Measurements from ENCODE around the gene SCARF1.
"Not testable (repeated sequence)": the region's sequence is repeated elsewhere in the genome, so short reads cannot be mapped to it uniquely, and the experiment has no call there.

SCARF1 gene

GRCh38 chr17:1658100-1658499, 12.6 kb upstream of the SCARF1 start:
- no peak for TF ChIP-seq L3MBTL2 (conservative IDR thresholded peaks at IDR 0.05)
- TF ChIP-seq HDGF (IDR thresholded peaks at IDR 0.05; ENCODE audit: borderline replicate concordance) = no peak
- ChIA-PET POLR2A (interaction anchor here (0.6 kb wide), 1 partner anchor 9 kb away, joined by 3 read pairs; the partner anchor contains the start of gene RILP), CTCF (interaction anchor here (1.0 kb wide), 1 partner anchor 9 kb away, joined by 3 read pairs; the partner anchor contains the start of gene RILP)
- DNase-seq (ENCODE audit: extremely low spot score) = no peak

GRCh38 chr17:1653735-1654134, 8.2 kb upstream of the SCARF1 start:
- no peak for TF ChIP-seq ELF4 (IDR thresholded peaks at IDR 0.05)
- TF ChIP-seq PKNOX1 (IDR thresholded peaks at IDR 0.05) = no peak
- TF ChIP-seq ARNT (IDR thresholded peaks at IDR 0.05) = no peak
- no peak for TF ChIP-seq FOXK2 (IDR thresholded peaks at IDR 0.05)
- no peak for TF ChIP-seq L3MBTL2 (conservative IDR thresholded peaks at IDR 0.05)
- TF ChIP-seq FOXA1 (IDR thresholded peaks at IDR 0.05) = no peak
- TF ChIP-seq FOXM1 (IDR thresholded peaks at IDR 0.05; ENCODE audit: borderline replicate concordance) = no peak
- no peak for TF ChIP-seq CTBP1 (IDR thresholded peaks at IDR 0.05; ENCODE audit: borderline replicate concordance)
- TF ChIP-seq NFRKB (IDR thresholded peaks at IDR 0.05) = no peak
- no peak for TF ChIP-seq HDGF (IDR thresholded peaks at IDR 0.05; ENCODE audit: borderline replicate concordance)
- no peak for TF ChIP-seq TARDBP (IDR thresholded peaks at IDR 0.05)
- no peak for TF ChIP-seq LEF1 (IDR thresholded peaks at IDR 0.05; ENCODE audit: borderline replicate concordance)
- TF ChIP-seq SUZ12 (IDR thresholded peaks at IDR 0.05) = no peak
- no peak for TF ChIP-seq BHLHE40 (IDR thresholded peaks at IDR 0.05; ENCODE audit: borderline replicate concordance)
- CTCF ChIA-PET = no interaction called here
- POLR2A ChIA-PET = no interaction called here
- no peak for DNase-seq (ENCODE audit: extremely low spot score)

GRCh38 chr17:1652794-1653193, 7.3 kb upstream of the SCARF1 start:
- POLR2A ChIA-PET = interaction anchor here (1.5 kb wide), 1 partner anchor 31 kb away, joined by 4 read pairs; no protein-coding TSS in a partner anchor
- DNase-seq (ENCODE audit: extremely low spot score) = not testable (repeated sequence)
- CTCF ChIA-PET = interaction anchor here (0.6 to 0.9 kb wide), 3 partner anchors 23 to 136 kb away, joined by 3 to 5 read pairs (median 3); no protein-coding TSS in a partner anchor

GRCh38 chr17:1651559-1651844, 6.0 kb upstream of the SCARF1 start:
- CTCF ChIA-PET = interaction anchor here (0.6 to 1.1 kb wide), 3 partner anchors 12 to 218 kb away, joined by 4 to 7 read pairs (median 5); no protein-coding TSS in a partner anchor
- POLR2A ChIA-PET = interaction anchor here (1.0 kb wide), 1 partner anchor 65 kb away, joined by 3 read pairs; no protein-coding TSS in a partner anchor
- DNase-seq (ENCODE audit: extremely low spot score) = no peak
- no peak for TF ChIP-seq BHLHE40 (IDR thresholded peaks at IDR 0.05; ENCODE audit: borderline replicate concordance)
- TF ChIP-seq PKNOX1 (IDR thresholded peaks at IDR 0.05) = no peak
- TF ChIP-seq NFRKB (IDR thresholded peaks at IDR 0.05) = no peak
- TF ChIP-seq FOXA1 (IDR thresholded peaks at IDR 0.05) = no peak
- TF ChIP-seq ZNF384 (IDR thresholded peaks at IDR 0.05) = no peak
- TF ChIP-seq FOXM1 (IDR thresholded peaks at IDR 0.05; ENCODE audit: borderline replicate concordance) = no peak
- TF ChIP-seq LEF1 (IDR thresholded peaks at IDR 0.05; ENCODE audit: borderline replicate concordance) = no peak
- TF ChIP-seq SUZ12 (IDR thresholded peaks at IDR 0.05) = no peak
- no peak for TF ChIP-seq CTBP1 (IDR thresholded peaks at IDR 0.05; ENCODE audit: borderline replicate concordance)
- no peak for TF ChIP-seq TARDBP (IDR thresholded peaks at IDR 0.05)
- TF ChIP-seq FOXK2 (IDR thresholded peaks at IDR 0.05) = no peak
- no peak for TF ChIP-seq L3MBTL2 (conservative IDR thresholded peaks at IDR 0.05)
- no peak for TF ChIP-seq ELF4 (IDR thresholded peaks at IDR 0.05)
- TF ChIP-seq HDGF (IDR thresholded peaks at IDR 0.05; ENCODE audit: borderline replicate concordance) = no peak

GRCh38 chr17:1650731-1651558, 5.4 kb upstream of the SCARF1 start:
- POLR2A ChIA-PET = interaction anchor here (0.8 to 1.5 kb wide), 3 partner anchors 10 to 33 kb away, joined by 3 to 5 read pairs (median 4); no protein-coding TSS in a partner anchor

More at GRCh38 chr17:1650731-1651558, 5.4 kb upstream of the SCARF1 start:
- TF ChIP-seq BHLHE40 (IDR thresholded peaks at IDR 0.05; ENCODE audit: borderline replicate concordance) (no peak), CTBP1 (IDR thresholded peaks at IDR 0.05; ENCODE audit: borderline replicate concordance) (no peak), PKNOX1 (IDR thresholded peaks at IDR 0.05) (no peak), SUZ12 (IDR thresholded peaks at IDR 0.05) (no peak), FOXA1 (IDR thresholded peaks at IDR 0.05) (no peak), HDGF (IDR thresholded peaks at IDR 0.05; ENCODE audit: borderline replicate concordance) (no peak), ZNF384 (IDR thresholded peaks at IDR 0.05) (no peak), FOXK2 (IDR thresholded peaks at IDR 0.05) (no peak), FOXM1 (IDR thresholded peaks at IDR 0.05; ENCODE audit: borderline replicate concordance) (no peak), L3MBTL2 (conservative IDR thresholded peaks at IDR 0.05) (no peak), ARNT (IDR thresholded peaks at IDR 0.05) (no peak)
- no peak for DNase-seq (ENCODE audit: extremely low spot score)
- CTCF ChIA-PET = interaction anchor here (0.8 to 2.9 kb wide), 6 partner anchors 12 to 76 kb away, joined by 3 to 13 read pairs (median 6); no protein-coding TSS in a partner anchor

All from HEK293T (cell line).